HEK293T (cell line): Measurements from ENCODE around the gene KRTAP12-4.

Experiments
- ARNT ChIP-seq: fragments of 450-650 bp; IDR thresholded peaks from 2 replicates; pipeline ENCODE4 v1.6.1; 2017; ENCODE audit warnings: mild to moderate bottlenecking
- BHLHE40 ChIP-seq: fragments of 450-650 bp; IDR thresholded peaks from 2 replicates; pipeline ENCODE4 v1.6.1; 2016; ENCODE audit warnings: mild to moderate bottlenecking, moderate library complexity, borderline replicate concordance
- FOXM1 ChIP-seq: fragments of 450-650 bp; IDR thresholded peaks from 2 replicates; pipeline ENCODE4 v1.6.1; 2017; ENCODE audit warnings: mild to moderate bottlenecking, borderline replicate concordance
- HDGF ChIP-seq: fragments of 450-650 bp; IDR thresholded peaks from 2 replicates; pipeline ENCODE4 v1.6.1; 2017; ENCODE audit warnings: antibody characterized with exemption, borderline replicate concordance
- ZNF384 ChIP-seq: fragments of 450-650 bp; IDR thresholded peaks from 2 replicates; pipeline ENCODE4 v1.6.1; 2016

DNA sequence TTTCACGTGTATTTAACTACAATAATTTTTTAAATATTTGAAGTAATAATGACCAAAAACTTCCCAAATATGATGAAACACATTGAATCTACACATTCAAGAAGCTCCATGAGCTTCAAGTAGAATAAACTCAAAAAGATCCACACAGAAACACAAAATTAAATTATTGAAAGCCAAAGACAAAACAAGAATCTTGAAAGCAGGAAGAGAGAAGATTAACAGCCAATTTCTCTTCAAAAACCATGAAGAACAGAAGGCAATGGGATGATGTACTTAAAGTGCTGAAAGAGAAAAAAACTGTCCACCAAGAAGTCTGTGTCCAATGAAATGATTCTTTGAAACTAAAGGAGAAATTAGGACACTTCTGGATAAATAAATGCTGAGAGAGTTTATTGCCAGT is 22.4 kb downstream of the KRTAP12-4 start:
- no peak for TF ChIP-seq HDGF
- TF ChIP-seq ZNF384: no peak
- TF ChIP-seq FOXM1: no peak
- no peak for TF ChIP-seq ARNT
- TF ChIP-seq BHLHE40: no peak
